ENCODE results near the gene ST7L. TPM values are rescaled to one million over a fixed set of nuclear protein-coding genes. Genes with fewer than 3 reads are reported as not detected.
A peak's percentile ranks its signal among the peaks of the same experiment; 100 is the strongest.

Gene ST7L
- total RNA-seq, 2 donors from 2014 or later = 10.5 to 14.5 TPM

DNA sequence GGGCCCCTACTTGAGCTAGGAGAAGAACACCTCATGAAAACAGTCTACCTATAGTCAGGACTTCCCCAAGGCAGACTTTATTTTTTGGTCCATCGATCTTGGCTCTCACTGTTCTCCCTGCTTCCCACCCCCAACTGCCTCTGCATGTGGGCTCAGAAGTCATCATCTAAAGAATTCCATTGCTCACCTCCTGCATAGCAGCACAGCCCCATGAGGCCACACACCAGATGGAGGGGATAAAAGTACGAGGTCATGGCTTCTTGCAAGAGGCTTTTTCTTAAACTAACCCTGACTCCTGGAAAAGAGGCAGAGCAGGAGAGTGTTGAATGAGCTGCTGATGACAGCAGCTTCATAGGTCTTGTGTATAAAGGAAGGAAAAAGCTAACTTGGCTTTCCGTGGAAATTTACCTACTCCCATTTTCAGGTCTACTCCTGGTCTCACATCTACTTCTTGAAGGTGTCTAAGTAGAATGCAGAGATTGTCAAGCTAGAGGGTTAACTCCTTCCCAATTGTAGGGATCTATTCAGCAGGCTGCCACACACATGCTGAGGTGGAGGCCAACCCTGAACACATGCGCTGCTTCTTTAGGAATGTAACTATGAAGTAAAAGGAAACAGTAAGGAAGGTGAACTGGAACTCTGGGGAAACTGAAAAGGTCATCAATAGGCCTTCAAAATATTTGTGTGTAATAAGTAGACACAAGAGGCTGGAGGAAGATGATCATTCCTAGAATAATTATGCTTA is 91.5 kb downstream of the ST7L start:
- H3K4me1 ChIP-seq = peaks cover 0 to 11% of the 10 kb centered on the region in 2 donors
- no peak for DNase-seq (ENCODE audit: low spot score)
- no peak overlapping the region for H3K4me3 ChIP-seq
- H3K9me3 ChIP-seq = no peaks in the 10 kb centered on the region
- TF ChIP-seq CTCF (IDR thresholded peaks at IDR 0.05) = no peak
- no peaks in the 10 kb centered on the region for H3K27me3 ChIP-seq
- H3K36me3 ChIP-seq = no peaks in the 10 kb centered on the region
- H3K27ac ChIP-seq = no peak overlapping the region

GRCh38 chr1:112524986-112525385 is 94.0 kb downstream of the ST7L start:
- no peak for TF ChIP-seq CTCF (IDR thresholded peaks at IDR 0.05)
- Histone ChIP-seq H3K27ac (no peak overlapping the region), H3K4me3 (no peak overlapping the region), H3K9me3 (no peaks in the 10 kb centered on the region), H3K4me1 (peaks cover 0 to 7% of the 10 kb centered on the region in 2 donors), H3K27me3 (no peaks in the 10 kb centered on the region), H3K36me3 (peaks cover 5% of the 10 kb centered on the region)
- no peak for DNase-seq (ENCODE audit: low spot score)

- no peaks in the 10 kb centered on the region for H3K9me3 ChIP-seq
- no peak for TF ChIP-seq CTCF (IDR thresholded peaks at IDR 0.05)
- peaks cover 5% of the 10 kb centered on the region for H3K36me3 ChIP-seq
- no peak overlapping the region for H3K4me3 ChIP-seq
- H3K27me3 ChIP-seq = no peaks in the 10 kb centered on the region
- DNase-seq (ENCODE audit: low spot score) = no peak
- H3K27ac ChIP-seq = peak overlapping the region in 1 of 2 donors; percentile 48
- peaks cover 0 to 7% of the 10 kb centered on the region in 2 donors for H3K4me1 ChIP-seq
These were observed 94.7 kb downstream of the ST7L start for GRCh38 chr1:112524251-112524650.

DNA sequence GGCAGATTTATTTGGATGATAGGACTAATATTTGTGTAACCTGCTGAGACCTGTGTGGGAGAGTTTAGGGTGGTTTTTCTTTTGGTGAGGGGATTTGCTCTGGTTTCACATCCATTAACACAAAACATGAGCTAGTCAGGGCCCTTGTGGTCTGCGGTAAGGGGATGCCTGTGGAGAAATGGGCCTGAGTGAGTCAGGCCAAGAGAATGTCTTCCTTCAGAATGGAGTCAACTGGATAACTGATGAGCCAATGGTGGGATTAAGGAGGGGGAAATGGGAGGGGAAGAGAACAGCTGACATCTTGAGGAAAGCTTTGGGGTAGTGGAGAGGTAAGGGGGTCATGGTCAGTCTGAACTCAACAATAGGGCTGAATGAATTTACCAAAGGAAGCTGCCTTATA is 96.3 kb downstream of the ST7L start:
- no peak for DNase-seq (ENCODE audit: low spot score)
- H3K4me1 ChIP-seq = peaks cover 0 to 21% of the 10 kb centered on the region in 2 donors
- no peak overlapping the region for H3K27ac ChIP-seq
- TF ChIP-seq CTCF (IDR thresholded peaks at IDR 0.05) = no peak
- H3K36me3 ChIP-seq = peaks cover 5% of the 10 kb centered on the region
- no peak overlapping the region for H3K4me3 ChIP-seq
- H3K9me3 ChIP-seq = no peaks in the 10 kb centered on the region
- no peaks in the 10 kb centered on the region for H3K27me3 ChIP-seq

DNA sequence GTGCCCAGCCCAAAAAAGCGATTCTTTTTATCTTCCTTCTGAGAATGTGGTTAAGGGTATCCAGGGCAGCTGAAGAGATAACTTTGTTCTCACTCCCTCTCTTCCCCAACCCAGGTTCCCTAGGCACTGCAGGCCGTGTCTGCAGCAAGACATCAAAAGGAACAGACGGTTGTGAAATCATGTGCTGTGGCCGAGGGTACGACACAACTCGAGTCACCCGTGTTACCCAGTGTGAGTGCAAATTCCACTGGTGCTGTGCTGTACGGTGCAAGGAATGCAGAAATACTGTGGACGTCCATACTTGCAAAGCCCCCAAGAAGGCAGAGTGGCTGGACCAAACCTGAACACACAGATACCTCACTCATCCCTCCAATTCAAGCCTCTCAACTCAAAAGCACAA is 98.8 kb downstream of the ST7L start:
- no peaks in the 10 kb centered on the region for H3K27me3 ChIP-seq
- H3K36me3 ChIP-seq = peaks cover 5% of the 10 kb centered on the region
- H3K9me3 ChIP-seq = no peaks in the 10 kb centered on the region
- H3K27ac ChIP-seq = no peak overlapping the region
- H3K4me1 ChIP-seq = peaks cover 0 to 39% of the 10 kb centered on the region in 2 donors
- no peak for DNase-seq (ENCODE audit: low spot score)
- H3K4me3 ChIP-seq = no peak overlapping the region
- no peak for TF ChIP-seq CTCF (IDR thresholded peaks at IDR 0.05)

DNA sequence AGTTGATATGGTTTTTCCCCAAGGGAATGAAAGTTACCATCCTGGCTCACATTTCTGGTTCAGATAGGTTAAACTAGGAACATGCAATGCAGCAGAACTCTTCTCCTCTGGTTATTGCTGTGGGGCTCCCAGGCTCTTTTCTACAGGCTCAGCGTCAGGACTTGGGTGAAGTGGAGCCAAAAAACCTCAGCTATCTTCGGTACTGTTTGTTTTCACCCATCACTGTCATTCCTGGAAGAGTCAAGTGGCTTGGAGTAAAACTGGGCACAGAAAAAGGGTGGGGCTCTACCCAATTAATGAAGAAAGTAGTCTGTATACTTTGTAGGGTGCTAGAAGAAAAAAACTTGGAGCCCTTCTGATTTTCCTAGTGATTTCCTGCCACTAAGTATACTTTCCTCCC is 100.8 kb downstream of the ST7L start:
- H3K27ac ChIP-seq = peak overlapping the region; percentile 48 to 77
- H3K27me3 ChIP-seq = no peaks in the 10 kb centered on the region
- no peaks in the 10 kb centered on the region for H3K9me3 ChIP-seq
- H3K36me3 ChIP-seq = peaks cover 5% of the 10 kb centered on the region
- DNase-seq (ENCODE audit: low spot score) = no peak
- no peak overlapping the region for H3K4me3 ChIP-seq
- no peak for TF ChIP-seq CTCF (IDR thresholded peaks at IDR 0.05)
- peaks cover 0 to 44% of the 10 kb centered on the region in 2 donors for H3K4me1 ChIP-seq
